NCI-H187 treated with DMSO at 0.1 percent for 48 hours (cell line): Measurements from ENCODE around the gene PITX3.

Experiments
- DNase-seq: peaks from one replicate; lab custom pipeline; 2025; lab: John Stamatoyannopoulos, UW

The PITX3 gene

GRCh38 chr10:102241444-102242117 is at the start of gene PITX3:
Gene PITX3 (minus strand): TSS chr10:102241512. CDS start chr10:102232080, 9,432 bp downstream.
- no peak for DNase-seq

GRCh38 chr10:102289840-102290239 is 48.5 kb upstream of the PITX3 start:
- no peak for DNase-seq

GRCh38 chr10:102289356-102289755 is 48.0 kb upstream of the PITX3 start:
- DNase-seq: no peak

- no peak for DNase-seq
These were observed 46.7 kb upstream of the PITX3 start for GRCh38 chr10:102287991-102288390.

GRCh38 chr10:102287538-102287937 is 46.2 kb upstream of the PITX3 start:
- no peak for DNase-seq

- DNase-seq: no peak
These were observed 44.9 kb upstream of the PITX3 start for GRCh38 chr10:102286216-102286615.

- DNase-seq: no peak
These were observed 43.8 kb upstream of the PITX3 start for GRCh38 chr10:102285133-102285532.

GRCh38 chr10:102284531-102284930 is 43.2 kb upstream of the PITX3 start:
- no peak for DNase-seq

- DNase-seq: no peak
These were observed 42.6 kb upstream of the PITX3 start for GRCh38 chr10:102283890-102284289.

GRCh38 chr10:102283488-102283887 is 42.2 kb upstream of the PITX3 start:
- DNase-seq: no peak

GRCh38 chr10:102281102-102281487 is 39.8 kb upstream of the PITX3 start:
- DNase-seq: no peak

GRCh38 chr10:102280397-102281101 is 39.2 kb upstream of the PITX3 start:
- DNase-seq: no peak

GRCh38 chr10:102279104-102279503 is 37.8 kb upstream of the PITX3 start:
- DNase-seq: no peak

- DNase-seq: no peak
These were observed 34.0 kb upstream of the PITX3 start for GRCh38 chr10:102275343-102275742.

GRCh38 chr10:102274062-102274461 is 32.8 kb upstream of the PITX3 start:
- DNase-seq: no peak

GRCh38 chr10:102269017-102269416 is 27.7 kb upstream of the PITX3 start:
- no peak for DNase-seq

GRCh38 chr10:102268375-102268888 is 27.1 kb upstream of the PITX3 start:
- no peak for DNase-seq

GRCh38 chr10:102267748-102268147 is 26.4 kb upstream of the PITX3 start:
- DNase-seq: no peak

GRCh38 chr10:102266670-102267069 is 25.4 kb upstream of the PITX3 start:
- no peak for DNase-seq

- DNase-seq: no peak
These were observed 23.1 kb upstream of the PITX3 start for GRCh38 chr10:102264371-102264770.

GRCh38 chr10:102262744-102263370 is 21.5 kb upstream of the PITX3 start:
- DNase-seq: no peak

GRCh38 chr10:102261842-102262241 is 20.5 kb upstream of the PITX3 start:
- DNase-seq: no peak

GRCh38 chr10:102261196-102261595 is 19.9 kb upstream of the PITX3 start:
- DNase-seq: no peak
